Middle frontal gyrus (tissue), 1 donor: Measurements from ENCODE around the gene RNF217.
"Not testable (repeated sequence)": the region's sequence is repeated elsewhere in the genome, so short reads cannot be mapped to it uniquely, and the experiment has no call there.

Experiments
- DNase-seq: peaks from one replicate; pipeline ENCODE4 v3.0.0-alpha.2; 2015; ENCODE audit warnings: low spot score; ENCODE audit errors: extremely low spot score

The RNF217 gene, protein sequence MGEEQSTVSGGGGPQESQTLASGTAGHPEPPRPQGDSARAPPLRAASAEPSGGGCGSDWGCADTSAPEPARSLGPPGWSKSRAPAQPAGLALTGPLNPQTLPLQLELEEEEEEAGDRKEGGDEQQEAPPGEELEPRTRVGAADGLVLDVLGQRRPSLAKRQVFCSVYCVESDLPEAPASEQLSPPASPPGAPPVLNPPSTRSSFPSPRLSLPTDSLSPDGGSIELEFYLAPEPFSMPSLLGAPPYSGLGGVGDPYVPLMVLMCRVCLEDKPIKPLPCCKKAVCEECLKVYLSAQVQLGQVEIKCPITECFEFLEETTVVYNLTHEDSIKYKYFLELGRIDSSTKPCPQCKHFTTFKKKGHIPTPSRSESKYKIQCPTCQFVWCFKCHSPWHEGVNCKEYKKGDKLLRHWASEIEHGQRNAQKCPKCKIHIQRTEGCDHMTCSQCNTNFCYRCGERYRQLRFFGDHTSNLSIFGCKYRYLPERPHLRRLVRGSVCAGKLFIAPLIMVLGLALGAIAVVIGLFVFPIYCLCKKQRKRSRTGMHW

DNA sequence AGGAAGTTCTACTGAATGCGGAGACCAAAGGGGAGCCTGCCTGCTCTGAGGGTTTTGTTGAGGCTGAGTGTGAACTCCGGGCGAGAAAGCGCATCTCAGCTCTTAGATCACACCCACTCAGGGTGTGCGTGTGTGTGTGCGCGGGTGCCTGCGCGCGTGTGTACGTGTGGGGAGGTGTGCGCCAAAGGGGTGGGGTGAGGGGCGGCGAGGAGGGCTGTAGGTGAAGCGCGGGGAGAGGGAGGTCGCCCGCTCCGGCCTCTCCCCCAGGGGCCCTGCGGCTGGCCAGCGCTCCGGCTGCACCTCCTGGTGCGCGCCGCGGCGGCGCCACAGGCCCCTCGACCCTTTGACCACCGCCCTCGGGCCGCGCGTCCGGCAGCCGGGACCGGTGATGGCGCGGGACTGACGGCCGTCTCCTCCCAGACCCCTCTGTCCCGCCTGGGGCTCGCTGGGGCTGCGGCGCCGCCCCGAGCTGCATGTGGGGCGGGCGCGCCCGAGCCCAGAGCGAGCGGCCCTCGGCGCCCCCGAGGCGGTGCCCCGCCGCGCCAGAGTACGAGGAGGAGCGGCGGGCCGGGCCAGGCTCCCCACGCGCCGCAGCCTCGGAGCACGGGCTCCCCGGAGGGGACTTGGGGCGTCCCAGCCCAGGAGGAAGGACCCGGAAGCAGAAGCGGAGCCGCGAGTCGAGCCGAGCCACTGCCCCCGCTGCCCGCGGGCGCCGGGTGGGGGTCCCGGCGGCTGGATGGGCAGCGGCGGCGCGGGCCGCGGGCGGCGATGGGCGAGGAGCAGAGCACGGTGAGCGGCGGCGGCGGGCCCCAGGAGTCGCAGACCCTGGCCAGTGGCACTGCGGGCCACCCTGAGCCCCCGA lies at the start of gene RNF217:
Gene RNF217 (plus strand): TSS at position 661 of the 862 bp plus-strand sequence. CDS start 108 bp downstream, at position 769.
- peak; percentile 17 for DNase-seq

DNA sequence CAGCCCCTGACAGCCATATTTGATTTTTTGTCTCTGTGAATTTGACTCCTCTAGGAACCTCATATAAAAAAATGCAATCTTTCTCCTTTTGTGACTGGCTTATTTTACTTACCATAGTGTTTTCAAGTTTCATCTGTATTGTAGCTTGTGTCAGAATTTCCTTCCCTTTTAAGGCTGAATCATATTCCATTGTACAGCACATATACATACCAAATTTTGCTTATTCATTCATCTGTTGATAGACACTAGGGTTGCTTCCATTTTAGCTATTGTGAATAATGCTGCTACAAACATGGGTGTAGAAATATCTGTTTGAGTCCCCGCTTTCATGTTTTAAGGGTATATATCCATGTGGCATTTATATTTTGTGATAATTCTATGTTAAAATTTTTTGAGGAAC lies 49.2 kb upstream of the RNF217 start:
- no peak for DNase-seq

GRCh38 chr6:124917769-124918168 lies 44.5 kb upstream of the RNF217 start:
- DNase-seq: no peak

GRCh38 chr6:124919703-124920102 lies 42.5 kb upstream of the RNF217 start:
- DNase-seq: not testable (repeated sequence)

GRCh38 chr6:124924333-124924759 lies 37.9 kb upstream of the RNF217 start:
- DNase-seq: no peak

DNA sequence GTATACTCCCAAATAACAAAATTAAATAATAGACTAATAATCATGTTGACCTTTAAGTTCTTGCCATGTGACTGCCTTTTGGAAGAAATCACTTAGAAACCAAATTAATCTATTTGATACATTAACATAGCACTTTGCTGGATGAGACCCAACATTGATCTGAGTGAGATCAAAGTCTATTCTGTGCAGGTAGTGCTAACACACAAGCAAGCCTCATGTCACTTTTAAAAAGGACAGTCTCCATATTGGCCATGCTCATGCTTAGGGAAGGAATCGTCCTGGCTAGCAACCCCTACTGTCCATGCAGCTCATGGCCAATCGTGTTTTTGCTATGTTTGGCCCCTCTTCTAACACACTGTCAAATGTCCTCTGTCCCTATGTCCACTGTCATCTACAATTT lies 35.8 kb upstream of the RNF217 start:
- no peak for DNase-seq

DNA sequence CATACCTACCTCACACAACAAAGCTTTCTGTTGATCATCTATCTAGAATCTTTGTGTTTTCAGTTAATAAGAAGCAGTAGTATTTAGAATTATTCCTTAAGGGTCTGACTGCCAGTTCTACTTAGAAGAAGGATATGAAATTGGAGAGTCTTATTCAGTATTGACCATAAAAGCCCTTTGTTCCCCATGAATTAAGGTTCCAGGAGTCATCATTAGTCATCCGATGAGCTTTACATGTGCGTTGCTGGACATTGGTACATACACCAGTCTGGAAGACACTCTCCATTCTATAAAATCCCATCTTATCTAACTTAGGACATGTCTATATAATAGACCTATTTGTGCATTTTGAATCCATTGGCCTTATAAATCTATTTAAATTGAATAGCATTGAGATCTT lies 34.4 kb upstream of the RNF217 start:
- no peak for DNase-seq

DNA sequence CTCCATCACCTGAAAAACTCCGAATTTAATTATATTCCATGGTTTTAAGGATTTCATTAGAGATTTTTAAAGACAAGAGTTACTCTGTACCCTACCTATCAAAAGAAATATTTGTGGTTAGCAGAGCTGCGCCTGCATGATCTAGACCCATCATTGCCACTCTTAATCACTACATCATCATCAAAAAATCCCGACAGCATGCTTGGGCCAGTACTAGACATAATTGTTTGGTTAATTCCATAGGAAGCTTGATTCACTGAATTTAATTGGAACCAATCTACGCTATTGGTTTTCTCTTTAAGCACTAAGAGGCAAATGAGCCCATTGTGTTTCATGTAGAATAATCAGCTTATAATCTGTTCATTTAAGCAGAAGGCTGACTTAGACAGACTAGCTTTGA lies 33.4 kb upstream of the RNF217 start:
- no peak for DNase-seq

DNA sequence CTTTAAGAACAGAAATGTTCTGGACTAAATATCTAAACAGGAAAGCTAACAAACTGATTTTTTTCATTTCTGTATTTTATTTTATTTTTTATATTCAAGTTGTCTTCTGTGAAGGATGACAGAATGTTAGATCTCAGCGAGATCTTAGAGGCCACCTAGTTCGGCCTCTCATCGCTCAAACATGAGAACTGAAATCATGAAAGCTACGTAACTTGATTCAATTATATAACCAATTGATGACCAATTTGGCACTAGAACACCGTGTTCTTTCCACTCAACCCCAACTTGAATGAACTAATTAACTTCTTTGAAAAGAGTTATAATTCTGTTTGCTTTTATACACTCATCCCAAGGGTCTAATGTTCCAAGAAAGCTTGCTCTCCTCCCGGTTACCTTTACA lies 24.6 kb upstream of the RNF217 start:
- no peak for DNase-seq

GRCh38 chr6:124941259-124941658 lies 21.0 kb upstream of the RNF217 start:
- DNase-seq: no peak

- no peak for DNase-seq
Measured at GRCh38 chr6:124943658-124944057, 18.6 kb upstream of the RNF217 start.

- no peak for DNase-seq
Measured at GRCh38 chr6:124947971-124948451, 14.2 kb upstream of the RNF217 start.

GRCh38 chr6:124949706-124950105 lies 12.5 kb upstream of the RNF217 start:
- no peak for DNase-seq

DNA sequence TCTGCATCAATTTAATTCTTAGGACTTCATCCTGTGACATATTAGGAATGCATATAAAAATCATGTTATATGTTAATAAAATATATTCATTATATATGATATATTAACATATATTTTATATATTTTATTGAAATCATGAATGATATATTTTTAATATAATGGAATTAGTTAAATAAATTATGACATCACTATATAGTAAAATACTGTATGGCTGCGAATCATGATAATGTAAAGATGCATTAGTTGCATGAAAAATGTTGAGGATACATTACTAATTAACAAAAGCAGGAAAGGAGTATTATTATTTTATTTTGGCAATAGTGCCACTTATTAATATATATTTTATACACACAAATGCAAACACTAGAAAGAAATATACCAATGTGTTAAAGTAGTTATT lies 8.4 kb upstream of the RNF217 start:
- no peak for DNase-seq

DNA sequence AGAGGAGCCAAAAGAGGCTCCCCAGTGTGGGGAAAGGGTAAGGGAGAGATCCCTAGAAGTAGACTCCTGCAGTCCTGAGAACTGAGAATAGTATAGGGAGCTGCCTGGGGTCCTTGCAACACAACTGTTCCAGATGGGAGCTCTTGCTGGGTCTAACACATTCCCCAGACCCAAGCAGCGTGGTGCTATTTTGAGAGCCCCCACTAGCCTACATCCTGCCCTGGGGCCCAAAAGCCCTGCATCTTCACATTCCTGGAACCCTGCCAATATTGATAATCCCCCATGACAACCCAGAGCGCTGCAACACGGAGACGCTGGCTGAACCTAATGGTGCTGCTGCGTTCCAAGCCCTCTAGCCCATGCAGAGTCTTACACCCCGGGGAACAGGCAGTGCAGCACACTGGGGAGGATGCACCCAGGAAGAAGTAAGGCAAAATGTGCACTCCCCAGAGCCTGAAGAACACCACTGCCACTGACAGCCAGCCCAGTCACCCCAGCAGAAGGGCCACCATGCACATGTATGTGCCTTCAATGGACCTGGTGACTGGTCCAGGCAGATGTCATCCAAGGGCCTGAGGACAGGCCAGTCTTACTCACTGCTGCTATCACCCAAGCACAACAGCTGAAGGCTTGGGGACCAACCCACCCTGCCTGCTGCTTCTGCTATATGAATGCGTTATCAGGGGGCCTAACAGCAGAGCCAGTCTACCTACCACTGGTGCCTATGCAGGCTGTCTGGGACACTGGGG lies 7.0 kb upstream of the RNF217 start:
- no peak for DNase-seq

DNA sequence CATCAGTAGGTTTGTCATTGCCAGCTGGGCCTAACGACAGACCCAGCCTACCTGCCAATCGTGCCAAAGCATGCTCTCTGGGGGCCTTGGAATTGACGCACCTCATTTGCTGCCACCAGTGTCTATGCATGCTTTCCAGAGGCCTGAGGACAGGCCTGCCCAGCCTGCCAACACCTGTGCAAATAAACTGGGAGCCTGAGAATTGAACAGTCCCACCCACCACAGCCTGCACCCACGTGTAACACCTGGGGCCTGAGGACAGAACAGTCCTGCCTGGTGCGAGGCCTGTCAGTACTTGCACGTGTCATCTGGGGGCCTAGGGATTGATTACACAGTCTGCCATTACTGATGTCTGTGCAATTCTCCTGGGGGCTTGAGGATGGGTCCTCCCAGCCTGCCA lies 6.2 kb upstream of the RNF217 start:
- DNase-seq: no peak

DNA sequence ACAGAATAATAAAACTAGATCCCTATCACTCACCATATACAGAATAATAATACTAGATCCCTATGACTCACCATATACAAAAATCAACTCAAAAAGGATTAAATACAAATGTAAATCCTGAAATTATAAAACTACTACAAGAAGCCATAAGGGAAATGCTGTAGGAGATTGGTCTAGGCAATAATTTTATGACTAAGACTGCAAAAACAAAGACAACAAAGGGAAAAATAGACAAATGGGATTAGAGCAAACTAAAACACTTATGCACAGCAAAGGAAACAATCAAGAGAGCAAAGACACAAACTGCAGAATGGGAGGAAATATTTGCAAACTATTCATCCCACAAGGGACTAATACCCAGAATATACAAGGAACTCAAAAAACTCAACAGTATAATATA lies 4.1 kb upstream of the RNF217 start:
- DNase-seq: no peak

GRCh38 chr6:124958759-124959354 lies 3.4 kb upstream of the RNF217 start:
- DNase-seq: no peak

DNA sequence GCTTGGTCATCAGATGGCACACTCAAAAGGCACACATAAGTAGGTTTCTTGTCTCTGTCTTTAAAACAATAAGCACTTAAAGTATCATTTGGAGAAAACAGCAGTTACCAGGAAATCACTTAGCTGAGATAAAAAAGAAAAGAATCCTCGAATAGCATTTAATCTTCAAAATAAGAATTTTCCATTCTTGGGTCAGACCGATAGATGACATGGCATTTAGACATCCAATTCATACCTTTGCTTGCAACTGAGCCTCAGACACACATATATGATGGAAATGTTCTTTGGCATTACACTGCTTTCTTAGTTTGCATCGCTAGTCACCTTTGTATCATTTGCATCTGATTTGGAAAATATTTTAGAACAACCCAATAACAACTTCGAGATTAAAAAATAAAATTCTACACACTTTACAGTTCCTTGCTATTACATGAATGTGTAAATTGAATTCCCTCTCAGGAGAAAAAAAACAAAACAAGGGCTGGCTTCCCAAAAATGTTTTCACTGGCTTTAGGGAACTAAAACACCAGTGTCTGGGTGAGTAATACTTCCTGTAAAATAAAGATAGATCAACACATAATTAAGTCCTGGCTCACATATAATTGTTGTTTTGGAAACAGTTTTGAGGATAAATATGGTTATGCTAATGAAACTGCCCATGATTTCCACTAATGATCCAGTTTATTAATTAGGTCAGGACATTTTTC lies 1.3 kb upstream of the RNF217 start:
- DNase-seq: no peak

GRCh38 chr6:124961464-124961776 lies 817 bp upstream of the RNF217 start:
- no peak for DNase-seq
